ENCODE data around the gene RNF220.

Gene RNF220

GRCh38 chr1:44611419-44611818, 206.4 kb downstream of the RNF220 start:
- no peak for DNase-seq (ENCODE audit: low read depth)
- no peak overlapping the region for H3K4me3 ChIP-seq (ENCODE audit: low read depth, low read length)
- no peak for TF ChIP-seq CTCF (IDR thresholded peaks at IDR 0.05; ENCODE audit: control insufficient read depth, extremely low read depth, insufficient read depth)

DNA sequence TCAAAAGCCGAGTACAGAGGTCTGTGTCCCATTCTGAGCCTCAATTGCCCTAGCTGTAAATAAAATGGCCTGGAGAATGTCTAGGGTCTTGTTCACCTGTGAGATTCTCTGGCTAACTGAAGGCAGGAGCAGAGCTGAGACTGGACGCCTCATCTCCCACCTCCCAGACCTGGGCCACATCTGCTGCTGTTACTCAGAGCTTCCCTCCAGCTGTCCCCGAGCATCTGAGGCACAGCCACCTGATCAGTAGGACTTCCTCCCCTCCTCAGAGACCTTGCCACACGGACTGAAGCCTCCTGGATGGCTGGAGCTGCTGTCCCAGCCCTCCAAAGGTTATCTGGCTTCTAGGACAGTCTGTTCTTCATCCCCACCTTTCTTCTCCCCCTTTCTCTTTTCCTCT, 206.8 kb downstream of the RNF220 start:
- H3K4me3 ChIP-seq (ENCODE audit: low read depth, low read length): no peak overlapping the region
- DNase-seq (ENCODE audit: low read depth): no peak
- TF ChIP-seq CTCF (IDR thresholded peaks at IDR 0.05; ENCODE audit: control insufficient read depth, extremely low read depth, insufficient read depth): no peak

- TF ChIP-seq CTCF (IDR thresholded peaks at IDR 0.05; ENCODE audit: control insufficient read depth, extremely low read depth, insufficient read depth): no peak
- no peak for DNase-seq (ENCODE audit: low read depth)
- no peak overlapping the region for H3K4me3 ChIP-seq (ENCODE audit: low read depth, low read length)
These were observed 208.9 kb downstream of the RNF220 start for GRCh38 chr1:44613941-44614340.

DNA sequence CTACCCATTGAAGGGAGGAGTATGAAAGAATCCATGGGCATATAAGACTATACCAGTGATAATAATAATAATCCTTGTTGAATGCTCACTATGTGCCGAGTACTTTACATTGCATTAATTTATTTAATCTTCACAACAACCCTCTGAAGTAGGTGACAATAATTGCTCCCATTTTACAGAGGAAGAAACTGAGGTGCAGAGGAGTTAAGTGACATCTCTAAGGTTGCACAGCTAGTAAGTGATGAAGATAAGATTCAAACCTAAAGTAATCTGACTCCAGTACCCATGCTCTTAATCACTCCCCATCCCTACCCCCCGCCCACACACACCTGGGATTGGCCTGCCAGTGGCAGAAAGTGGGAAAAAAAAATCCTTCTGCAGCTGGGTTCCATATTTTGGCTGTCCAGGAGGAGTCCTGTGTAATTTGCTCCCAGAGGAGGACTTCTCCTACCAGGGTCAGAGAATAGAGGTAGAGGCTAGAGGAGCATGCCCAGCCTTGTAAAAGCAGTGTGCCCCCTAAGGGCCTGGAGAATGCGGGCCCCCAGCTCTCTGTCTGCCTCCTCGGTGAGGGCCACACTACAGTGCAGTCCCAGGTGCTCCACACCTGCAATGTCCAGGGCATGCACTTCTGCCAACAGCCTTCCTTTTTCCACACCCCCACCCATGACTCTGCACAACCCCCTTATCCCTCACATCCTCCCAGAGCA, 211.4 kb downstream of the RNF220 start:
- DNase-seq (ENCODE audit: low read depth): no peak
- TF ChIP-seq CTCF (IDR thresholded peaks at IDR 0.05; ENCODE audit: control insufficient read depth, extremely low read depth, insufficient read depth): no peak
- no peak overlapping the region for H3K4me3 ChIP-seq (ENCODE audit: low read depth, low read length)

DNA sequence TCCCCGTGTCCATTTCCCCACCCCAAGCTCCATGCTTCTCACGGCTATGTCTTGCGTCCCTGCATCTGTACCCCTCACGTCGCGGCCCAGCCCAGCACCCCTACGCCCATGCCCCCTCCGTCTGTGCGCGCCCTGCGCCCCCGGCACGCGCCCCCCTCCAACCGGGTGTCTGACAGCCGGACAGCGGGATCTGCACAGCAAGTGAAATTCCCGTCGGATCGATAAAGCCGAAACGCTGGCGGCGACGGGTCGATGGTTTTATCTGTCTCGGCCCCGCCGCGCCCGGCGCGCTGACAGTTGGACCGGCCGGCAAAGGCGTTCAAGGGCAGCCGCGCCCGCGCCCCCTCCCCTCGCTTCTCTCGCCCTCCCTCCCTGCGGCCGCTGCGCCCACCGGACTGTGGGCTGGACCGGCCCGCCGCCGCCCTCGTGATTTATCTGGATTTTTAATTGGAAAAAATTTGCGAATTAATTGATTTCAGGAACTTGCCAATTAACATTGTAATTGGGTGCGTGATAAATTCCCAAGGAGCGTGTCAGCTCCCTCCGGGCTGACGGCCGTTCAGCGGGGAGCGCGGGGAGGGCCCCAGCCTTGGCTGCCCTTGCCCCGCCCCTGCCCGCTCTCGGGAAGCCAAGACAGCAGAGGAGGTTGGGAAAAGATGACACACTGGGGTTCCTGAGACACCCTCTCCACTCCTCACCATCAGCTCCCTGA, 212.1 kb downstream of the RNF220 start:
- no peak for DNase-seq (ENCODE audit: low read depth)
- no peak overlapping the region for H3K4me3 ChIP-seq (ENCODE audit: low read depth, low read length)
- TF ChIP-seq CTCF (IDR thresholded peaks at IDR 0.05; ENCODE audit: control insufficient read depth, extremely low read depth, insufficient read depth): no peak

GRCh38 chr1:44617703-44618029, 212.6 kb downstream of the RNF220 start:
- no peak for TF ChIP-seq CTCF (IDR thresholded peaks at IDR 0.05; ENCODE audit: control insufficient read depth, extremely low read depth, insufficient read depth)
- DNase-seq (ENCODE audit: low read depth): no peak
- H3K4me3 ChIP-seq (ENCODE audit: low read depth, low read length): no peak overlapping the region
